LHCN-M2 (cell line): ENCODE results near the gene PLSCR2. TPM values are rescaled to one million over a fixed set of nuclear protein-coding genes. Genes with fewer than 3 reads are reported as not detected.

ENCODE experiments used
- DNase-seq: peaks from one replicate; pipeline ENCODE4 v3.0.0-alpha.2; 2012; ENCODE audit warnings: low read depth
- total RNA-seq: library from RNA; depleted of rRNA; stranded (reverse); fragments of >200 nt; gene quantifications from 2 replicates; pipeline ENCODE4 v1.2.3, GENCODE V29; 2014; rRNA removed

Gene PLSCR2
- total RNA-seq, 1 experiment from 2014 or later, result not detected

DNA sequence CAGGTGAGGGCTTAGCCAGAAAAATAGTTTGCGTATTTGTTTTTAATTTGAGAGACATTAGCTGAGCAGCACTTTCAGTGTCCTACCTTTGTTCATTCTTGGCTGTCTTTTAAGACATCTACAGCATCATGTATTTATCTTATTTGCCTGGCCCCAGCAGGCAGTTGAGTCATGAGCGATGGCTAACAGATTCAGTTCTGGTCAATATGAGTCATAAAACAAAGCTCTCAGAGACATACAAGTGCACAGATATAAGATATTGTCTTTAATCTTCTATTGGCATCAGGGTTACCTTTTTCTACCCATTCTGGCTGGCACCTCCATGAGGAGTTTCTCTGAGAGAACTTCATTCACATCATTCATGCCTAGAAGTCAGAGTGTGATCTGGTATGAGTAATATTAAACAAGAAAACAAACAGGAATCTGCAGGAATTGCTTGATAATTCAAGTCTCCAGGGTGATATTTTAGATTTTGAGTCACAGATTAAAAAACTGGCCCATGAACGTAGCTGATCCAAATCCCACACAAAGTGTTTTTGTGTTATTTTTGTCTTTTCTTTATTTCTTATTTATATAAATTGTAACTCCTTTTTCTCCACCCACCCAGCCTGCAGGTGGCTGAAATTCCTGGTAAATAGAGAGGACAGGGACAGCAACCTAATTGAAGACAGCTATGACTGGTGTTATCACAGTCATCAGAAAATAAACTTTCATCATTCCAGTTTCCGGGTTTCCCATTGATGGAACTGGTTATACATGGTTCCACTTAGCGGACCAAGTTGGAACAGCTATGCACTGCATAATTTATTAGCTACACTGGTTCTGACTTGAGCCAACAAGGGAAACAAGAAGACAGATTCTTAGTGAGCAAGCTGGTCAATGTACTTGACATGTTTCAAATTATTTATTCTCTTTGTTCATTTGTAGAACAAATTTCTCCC, 47.3 kb downstream of the PLSCR2 start:
- peak; percentile 78 for DNase-seq

GRCh38 chr3:146416366-146416765, 53.0 kb downstream of the PLSCR2 start:
- DNase-seq, result no peak

DNA sequence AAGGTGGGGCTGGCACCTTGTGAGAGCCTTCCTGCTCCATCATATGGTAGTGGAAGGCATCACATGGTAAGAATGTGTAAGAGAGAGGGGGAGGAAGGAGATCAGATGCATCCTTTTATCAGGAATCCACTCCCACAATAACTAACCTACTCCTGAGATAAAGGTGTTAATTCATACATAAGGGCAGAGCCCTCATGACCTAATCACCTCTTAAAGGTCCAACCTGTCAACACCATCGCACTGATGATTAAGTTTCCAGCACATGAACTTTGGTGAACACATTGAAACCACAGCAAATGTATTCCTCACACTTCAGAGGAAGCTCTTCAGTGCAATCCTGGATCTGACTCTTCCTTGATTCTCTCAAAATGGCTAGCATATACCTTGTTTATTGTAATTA, 55.4 kb downstream of the PLSCR2 start:
- peak; percentile 12 for DNase-seq

DNA sequence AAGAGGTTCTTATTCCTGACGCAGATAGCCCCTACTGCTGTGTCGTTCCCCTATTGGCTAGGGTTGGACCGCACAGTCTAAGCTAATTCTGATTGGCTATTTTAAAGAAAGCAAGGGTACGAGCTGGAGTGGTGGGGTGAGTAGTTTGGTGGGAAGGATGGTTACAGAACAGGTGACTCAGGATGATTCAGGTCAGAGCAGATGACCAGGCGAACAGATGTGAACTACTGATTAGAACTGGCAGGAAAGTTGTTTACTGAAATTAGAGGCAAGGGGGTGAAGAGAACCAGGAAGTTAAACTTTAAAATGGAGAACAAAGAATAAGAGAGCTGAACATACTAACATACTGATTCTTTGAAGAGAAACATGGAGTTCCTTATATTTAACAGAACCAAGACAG, 56.6 kb downstream of the PLSCR2 start:
- peak; percentile 34 for DNase-seq

DNA sequence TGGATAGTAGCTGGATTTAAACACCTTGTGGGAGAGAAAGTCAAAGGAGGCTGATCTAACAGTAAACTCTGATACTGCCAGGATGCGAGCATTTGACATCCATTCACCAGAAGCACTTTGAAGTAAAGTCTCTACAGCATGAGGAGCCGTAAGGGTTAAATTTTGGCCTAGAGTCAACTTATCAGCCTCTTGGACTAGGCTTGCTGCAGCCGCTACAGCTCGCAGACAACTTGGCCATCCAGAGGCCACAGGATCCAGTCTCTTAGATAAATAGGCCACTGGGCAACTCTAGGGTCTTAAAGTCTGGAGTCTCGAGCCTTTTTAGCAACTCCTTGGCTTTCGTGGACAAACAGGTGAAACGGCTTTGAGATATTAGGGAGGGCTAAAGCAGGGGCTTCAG, 61.4 kb downstream of the PLSCR2 start:
- DNase-seq, result no peak

GRCh38 chr3:146404436-146404835, 64.9 kb downstream of the PLSCR2 start:
- no peak for DNase-seq

DNA sequence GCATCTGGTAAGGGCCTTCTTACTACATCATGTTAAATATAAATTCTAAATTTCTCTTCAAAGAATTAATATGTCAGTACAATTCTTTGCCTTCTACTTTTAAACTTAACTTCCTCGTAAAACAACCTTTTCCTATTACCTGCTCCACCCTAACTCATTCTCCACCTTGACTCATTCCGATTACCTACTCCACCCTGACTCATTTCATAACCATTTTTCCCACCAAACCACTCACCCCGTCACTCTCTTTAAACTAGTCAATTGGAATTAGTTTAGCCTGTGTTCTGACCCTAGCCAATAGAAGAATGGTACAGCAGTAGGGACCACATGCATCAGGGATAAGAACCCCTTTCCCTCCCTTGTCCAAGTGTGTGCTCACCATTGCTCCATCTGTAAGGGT, 65.6 kb downstream of the PLSCR2 start:
- DNase-seq, result no peak

DNA sequence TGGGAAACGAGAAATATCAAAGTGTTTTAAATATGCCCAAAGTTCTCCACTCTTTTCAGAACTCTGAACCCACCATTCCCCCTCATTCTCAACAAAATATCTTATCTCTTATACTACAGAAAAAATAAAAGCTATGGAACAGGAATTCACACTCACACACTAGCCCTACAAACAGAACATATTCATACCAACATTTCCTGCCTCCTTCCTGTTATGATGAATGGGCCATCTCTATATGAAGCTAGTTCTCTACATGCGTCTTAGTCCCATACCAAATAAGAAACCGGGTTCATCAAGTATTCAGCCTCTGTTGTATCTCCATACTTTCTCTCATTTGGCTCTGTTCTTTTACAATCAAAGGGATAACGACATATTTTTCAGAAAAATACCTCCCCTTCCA, 72.6 kb downstream of the PLSCR2 start:
- no peak for DNase-seq

DNA sequence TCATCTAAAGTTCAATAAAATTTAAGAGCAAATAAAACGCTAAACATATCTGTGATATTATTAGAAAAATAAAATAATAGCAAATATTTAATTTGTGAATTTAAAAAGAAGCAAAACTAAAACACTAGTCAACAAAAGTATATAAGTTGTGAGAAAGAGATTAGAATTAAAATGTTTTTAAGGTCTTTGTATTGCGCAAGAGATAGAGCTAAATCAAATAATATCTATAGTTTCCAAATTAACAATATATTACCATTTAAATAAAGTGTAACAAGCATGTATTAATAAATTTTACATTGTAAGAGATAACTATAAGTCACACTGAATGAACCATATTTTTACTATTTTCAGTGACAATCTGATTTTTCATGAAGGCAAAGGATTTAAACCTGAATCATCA, 74.2 kb downstream of the PLSCR2 start:
- no peak for DNase-seq

DNA sequence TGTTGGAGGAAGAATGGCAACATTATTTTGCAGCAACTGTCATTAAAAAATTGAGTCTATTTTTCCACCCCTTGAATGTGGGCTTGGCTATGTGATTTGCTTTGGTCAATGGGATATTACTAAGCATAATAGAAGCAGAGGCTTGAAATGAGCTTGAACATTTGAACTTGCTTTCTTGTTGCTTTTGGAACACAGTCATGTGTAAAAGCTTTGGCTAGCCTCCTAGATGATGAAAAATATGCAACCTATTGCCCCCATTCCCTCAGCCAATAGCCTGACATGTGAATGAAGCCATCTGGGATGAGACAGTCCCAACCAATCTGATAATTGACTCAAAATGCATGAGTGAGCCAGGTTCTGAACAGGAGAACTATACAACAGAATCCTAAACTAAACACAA, 78.4 kb downstream of the PLSCR2 start:
- DNase-seq, result peak; percentile 37

DNA sequence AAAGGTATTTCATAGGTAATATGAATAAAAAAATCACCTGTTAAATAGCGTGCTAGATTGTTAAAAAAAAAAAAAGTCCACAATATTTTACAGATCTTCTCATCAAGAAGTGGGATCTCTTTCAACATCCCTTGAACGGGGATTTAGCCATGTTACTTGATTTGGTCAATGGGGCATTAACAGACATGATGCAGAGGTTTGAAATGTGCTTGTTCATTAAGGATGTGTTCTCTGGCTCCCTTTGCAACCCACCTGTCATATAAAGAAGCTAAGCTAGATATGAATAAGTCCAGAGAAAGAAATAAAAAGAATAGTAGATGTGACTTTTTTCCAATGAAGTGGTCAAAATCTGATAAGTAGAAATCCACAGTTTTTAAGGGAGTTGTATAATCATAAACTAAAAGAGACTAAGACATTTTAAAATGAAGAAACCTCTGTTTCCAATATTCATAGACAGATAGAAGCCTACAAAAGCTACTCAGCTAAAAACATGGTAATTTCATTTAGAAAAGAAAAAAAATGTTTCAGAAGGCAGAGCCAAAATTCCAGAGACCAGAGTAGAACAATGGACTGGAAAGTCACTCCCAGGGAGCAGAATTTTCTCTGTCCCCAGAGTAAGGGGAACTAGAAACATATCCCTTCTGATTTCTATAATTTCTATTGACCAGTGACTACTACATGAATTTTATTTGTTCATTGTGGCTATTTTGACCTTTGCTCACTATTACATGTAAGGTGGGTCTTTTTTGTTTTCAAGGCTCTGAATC, 79.2 kb downstream of the PLSCR2 start:
- peak; percentile 18 for DNase-seq

DNA sequence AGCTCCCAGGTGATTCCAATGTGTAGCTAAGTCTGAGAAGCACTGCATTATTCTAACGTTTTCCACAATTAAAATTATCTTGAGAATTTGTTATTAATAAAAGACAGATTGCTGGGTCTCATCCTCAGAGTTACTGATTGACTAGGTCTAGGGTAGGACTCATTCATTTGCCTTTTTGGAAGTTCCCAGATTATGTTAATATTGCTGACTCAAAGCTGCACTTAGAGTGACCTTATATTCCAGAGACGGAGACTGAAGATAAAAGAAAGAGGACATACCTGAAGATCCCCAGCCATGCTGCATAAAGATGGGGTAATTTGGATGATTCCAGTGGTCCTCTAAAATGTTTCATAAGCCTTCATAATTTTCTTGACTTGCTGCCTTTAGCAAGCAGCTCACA, 81.8 kb downstream of the PLSCR2 start:
- no peak for DNase-seq

- DNase-seq, result no peak
These were observed 82.4 kb downstream of the PLSCR2 start for GRCh38 chr3:146386936-146387335.

DNA sequence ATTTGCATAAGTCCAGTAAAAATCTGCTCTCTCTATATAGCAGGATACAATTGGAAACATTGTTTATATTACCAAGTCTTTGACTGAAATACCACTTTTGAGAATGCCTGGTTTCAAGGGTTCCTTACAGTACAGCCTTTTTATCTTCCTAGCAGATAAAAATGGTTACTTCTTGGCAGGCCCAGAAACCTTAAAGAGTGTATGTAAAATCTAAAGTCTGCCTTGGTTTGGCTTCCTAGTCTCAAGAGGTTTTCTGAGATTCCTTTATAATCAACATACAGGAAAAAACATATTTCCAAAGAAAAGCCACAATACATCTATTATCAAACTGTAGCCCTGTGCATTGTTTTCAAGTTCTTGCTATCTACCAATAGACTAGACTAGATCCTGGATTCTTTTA, 84.6 kb downstream of the PLSCR2 start:
- no peak for DNase-seq

Other genes with a start within 250 kb of the PLSCR2 start
- gene PLSCR4, start 218.5 kb downstream of the PLSCR2 start, total RNA-seq, result 3.1 and 4.1 TPM in 2 replicates
- gene PLSCR1, start 75.0 kb upstream of the PLSCR2 start, total RNA-seq, result 214 and 229 TPM in 2 replicates
- gene PLSCR5, start 135.8 kb upstream of the PLSCR2 start, total RNA-seq, result not detected in 2 replicates